Memory B cell (primary cell): ENCODE results near the gene CCDC38.
"Not testable (repeated sequence)": the region's sequence is repeated elsewhere in the genome, so short reads cannot be mapped to it uniquely, and the experiment has no call there.

Experiments
- ATAC-seq: fragments of 150-1000 bp; cut with Tn5 transposase; 2 replicates; pipeline ENCODE4 v1.10.0; 2021; ENCODE audit warnings: low read depth, mild to moderate bottlenecking, moderate library complexity
- DNase-seq, 2 donors: peaks; one replicate each; pipeline ENCODE4 v3.0.0; 2022; ENCODE audit warnings: low spot score in 2 of 2
- H3K27ac Mint-ChIP-seq: one replicate; pipeline ENCODE4 v1.8.0; 2022; ENCODE audit warnings: mild to moderate bottlenecking, moderate library complexity, mixed read lengths
- H3K27me3 Mint-ChIP-seq: one replicate; pipeline ENCODE4 v1.8.0; 2022; ENCODE audit warnings: mixed read lengths
- H3K36me3 Mint-ChIP-seq: one replicate; pipeline ENCODE4 v1.8.0; 2022; ENCODE audit warnings: mild to moderate bottlenecking, mixed read lengths
- H3K4me1 Mint-ChIP-seq: one replicate; pipeline ENCODE4 v1.8.0; 2022; ENCODE audit warnings: mixed read lengths
- H3K4me3 Mint-ChIP-seq: one replicate; pipeline ENCODE4 v1.8.0; 2022; ENCODE audit warnings: mild to moderate bottlenecking, moderate library complexity, mixed read lengths
- H3K9me3 Mint-ChIP-seq: one replicate; pipeline ENCODE4 v1.8.0; 2022; ENCODE audit warnings: mixed read lengths

CCDC38 gene

DNA sequence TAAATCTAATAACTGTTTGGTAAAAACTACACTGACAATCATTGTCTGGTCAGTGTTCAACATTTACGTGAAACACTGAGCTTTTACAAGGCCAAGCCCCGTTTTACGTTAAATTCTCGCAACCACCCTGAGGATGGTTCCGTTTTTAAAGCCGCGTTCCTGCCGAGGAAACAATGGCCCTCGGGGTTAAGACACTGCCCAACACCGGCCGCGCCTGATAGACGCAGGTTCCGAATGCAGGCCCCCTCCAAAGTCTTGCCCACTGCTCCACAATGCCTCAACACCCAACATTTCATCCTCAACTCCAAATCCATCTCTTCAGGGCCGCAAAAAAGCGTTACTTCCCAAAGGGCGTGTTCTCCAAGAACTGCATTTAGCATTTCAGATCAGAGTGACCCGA is 84.6 kb downstream of the CCDC38 start:
- Mint-ChIP-seq H3K36me3 (peaks cover 16% of the 10 kb centered on the region), H3K27ac (no peak overlapping the region)
- no peak for DNase-seq

GRCh38 chr12:95857156-95857555 is 85.3 kb downstream of the CCDC38 start:
- peaks cover 5% of the 10 kb centered on the region for H3K4me1 Mint-ChIP-seq
- no peak for ATAC-seq
- peaks cover 7% of the 10 kb centered on the region for H3K27me3 Mint-ChIP-seq
- no peak overlapping the region for H3K27ac Mint-ChIP-seq
- H3K9me3 Mint-ChIP-seq, result no peaks in the 10 kb centered on the region
- H3K36me3 Mint-ChIP-seq, result peaks cover 11% of the 10 kb centered on the region
- no peak for DNase-seq
- H3K4me3 Mint-ChIP-seq, result no peak overlapping the region

More for the DNA sequence above, 84.6 kb downstream of the CCDC38 start:
- Mint-ChIP-seq H3K4me3 (peak overlapping the region; percentile 58), H3K9me3 (no peaks in the 10 kb centered on the region), H3K4me1 (peaks cover 5% of the 10 kb centered on the region), H3K27me3 (peaks cover 5% of the 10 kb centered on the region)
- ATAC-seq, result no peak

- Mint-ChIP-seq H3K27ac (no peak overlapping the region), H3K4me3 (no peak overlapping the region), H3K9me3 (no peaks in the 10 kb centered on the region), H3K27me3 (peaks cover 5% of the 10 kb centered on the region), H3K36me3 (no peaks in the 10 kb centered on the region), H3K4me1 (peaks cover 2% of the 10 kb centered on the region)
- DNase-seq (no peak), ATAC-seq (no peak)
Observed at GRCh38 chr12:95852133-95852532, 90.3 kb downstream of the CCDC38 start.

DNA sequence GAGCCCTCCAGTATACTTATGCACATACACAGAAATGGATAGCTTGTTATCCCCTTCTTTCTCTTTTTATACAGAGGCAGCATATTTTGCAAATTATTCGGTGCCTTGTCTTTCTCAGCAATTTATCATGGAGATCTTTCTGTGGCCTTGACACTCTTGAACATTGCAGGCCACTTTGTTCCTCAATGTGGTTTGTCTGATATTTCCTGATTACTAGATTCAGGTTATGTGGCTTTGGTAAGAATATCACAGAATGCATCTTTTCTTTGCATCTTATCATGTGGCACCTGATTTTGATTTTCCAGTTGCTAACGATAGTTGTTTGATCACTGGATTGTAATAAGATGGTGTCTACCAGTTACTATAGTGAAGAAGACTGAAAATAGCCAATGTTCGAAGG is 90.8 kb downstream of the CCDC38 start:
- no peak for DNase-seq
- H3K27me3 Mint-ChIP-seq, result peaks cover 8% of the 10 kb centered on the region
- H3K27ac Mint-ChIP-seq, result no peak overlapping the region
- H3K9me3 Mint-ChIP-seq, result no peaks in the 10 kb centered on the region
- no peak for ATAC-seq
- no peak overlapping the region for H3K4me3 Mint-ChIP-seq
- no peaks in the 10 kb centered on the region for H3K36me3 Mint-ChIP-seq
- H3K4me1 Mint-ChIP-seq, result peaks cover 2% of the 10 kb centered on the region

DNA sequence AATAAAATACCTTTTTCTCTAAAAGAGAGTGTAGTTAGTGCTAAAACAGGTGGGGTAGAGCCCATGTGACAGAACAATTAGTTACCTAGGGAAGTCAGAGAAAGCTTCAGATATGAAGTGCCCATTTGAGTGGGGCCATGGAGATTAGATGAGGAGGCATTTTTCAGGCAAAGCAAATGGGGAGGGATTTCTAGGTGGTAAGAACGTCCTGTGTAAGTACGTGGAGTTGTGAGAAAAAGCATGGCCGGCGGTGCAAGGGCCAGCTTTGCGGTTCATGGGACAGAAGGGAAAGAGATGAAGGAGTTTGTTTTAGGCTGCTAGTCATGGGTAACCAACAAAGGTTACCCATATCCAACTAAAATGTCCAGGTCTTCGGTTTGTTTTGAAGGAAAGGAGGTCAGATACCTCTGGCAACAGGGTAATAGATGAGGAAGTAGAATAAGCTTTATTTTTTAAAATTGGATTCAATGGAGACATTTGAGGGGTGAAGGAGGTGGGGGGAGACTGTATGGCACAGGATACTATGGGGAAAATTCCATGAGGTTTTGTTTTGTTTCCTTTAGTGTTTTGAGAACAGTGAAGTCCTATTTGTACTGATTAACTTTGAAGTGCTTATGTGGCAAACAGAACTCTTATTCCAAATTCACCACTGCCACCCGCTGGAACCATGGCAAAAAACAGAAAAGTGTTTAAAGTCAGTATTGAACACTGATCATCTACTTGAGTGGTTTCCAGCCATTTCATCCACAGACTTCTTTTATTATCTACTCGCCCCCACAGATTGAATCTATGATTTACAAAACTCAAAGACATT is 93.6 kb downstream of the CCDC38 start:
- no peak overlapping the region for H3K4me3 Mint-ChIP-seq
- DNase-seq, result no peak
- H3K36me3 Mint-ChIP-seq, result no peaks in the 10 kb centered on the region
- peaks cover 2% of the 10 kb centered on the region for H3K4me1 Mint-ChIP-seq
- no peaks in the 10 kb centered on the region for H3K9me3 Mint-ChIP-seq
- ATAC-seq, result no peak
- peaks cover 13% of the 10 kb centered on the region for H3K27me3 Mint-ChIP-seq
- no peak overlapping the region for H3K27ac Mint-ChIP-seq

DNA sequence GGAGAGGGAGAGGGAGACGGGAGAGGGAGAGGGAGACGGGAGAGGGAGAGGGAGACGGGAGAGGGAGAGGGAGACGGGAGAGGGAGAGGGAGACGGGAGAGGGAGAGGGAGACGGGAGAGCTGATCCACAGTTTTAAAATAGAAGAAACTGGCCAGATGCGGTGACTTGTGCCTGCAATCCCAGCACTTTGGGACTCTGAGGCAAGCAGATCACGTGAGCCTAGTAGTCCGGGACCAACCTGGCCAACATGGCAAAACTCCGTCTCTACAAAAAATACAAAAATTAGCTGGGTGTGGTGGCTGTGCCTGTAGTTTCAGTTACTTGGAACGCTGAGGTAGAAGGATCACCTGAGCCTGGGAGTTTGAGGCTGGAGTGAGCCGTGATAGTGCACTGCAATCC is 100.0 kb downstream of the CCDC38 start:
- not testable (repeated sequence) for H3K27ac Mint-ChIP-seq, H3K4me1 Mint-ChIP-seq, H3K9me3 Mint-ChIP-seq, H3K4me3 Mint-ChIP-seq, DNase-seq, H3K36me3 Mint-ChIP-seq, ATAC-seq
- H3K27me3 Mint-ChIP-seq, result peaks cover 15% of the 10 kb centered on the region

DNA sequence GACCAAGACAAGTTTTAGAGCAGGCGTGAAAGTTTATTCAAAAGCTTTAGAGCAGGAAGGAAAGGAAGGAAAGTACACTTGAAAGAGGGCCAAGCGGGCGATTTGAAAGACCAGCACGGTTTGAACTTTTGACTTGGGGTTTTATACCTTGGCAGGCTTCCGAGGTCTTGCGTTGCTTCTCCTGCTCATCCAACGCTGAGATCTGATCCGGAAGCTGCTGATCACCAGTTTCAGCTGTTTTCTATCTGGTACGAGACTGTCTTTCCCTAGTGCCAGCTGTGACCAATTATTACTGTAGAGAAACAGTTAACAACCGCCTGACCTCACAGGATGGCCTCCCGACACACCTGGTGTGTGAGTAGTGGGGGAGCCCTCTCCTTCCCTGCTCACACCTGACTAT is 104.3 kb downstream of the CCDC38 start:
- H3K27me3 Mint-ChIP-seq, result peaks cover 10% of the 10 kb centered on the region
- DNase-seq (no peak), ATAC-seq (no peak)
- H3K4me1 Mint-ChIP-seq, result no peaks in the 10 kb centered on the region
- H3K27ac Mint-ChIP-seq, result no peak overlapping the region
- no peaks in the 10 kb centered on the region for H3K9me3 Mint-ChIP-seq
- H3K4me3 Mint-ChIP-seq, result no peak overlapping the region
- H3K36me3 Mint-ChIP-seq, result no peaks in the 10 kb centered on the region

DNA sequence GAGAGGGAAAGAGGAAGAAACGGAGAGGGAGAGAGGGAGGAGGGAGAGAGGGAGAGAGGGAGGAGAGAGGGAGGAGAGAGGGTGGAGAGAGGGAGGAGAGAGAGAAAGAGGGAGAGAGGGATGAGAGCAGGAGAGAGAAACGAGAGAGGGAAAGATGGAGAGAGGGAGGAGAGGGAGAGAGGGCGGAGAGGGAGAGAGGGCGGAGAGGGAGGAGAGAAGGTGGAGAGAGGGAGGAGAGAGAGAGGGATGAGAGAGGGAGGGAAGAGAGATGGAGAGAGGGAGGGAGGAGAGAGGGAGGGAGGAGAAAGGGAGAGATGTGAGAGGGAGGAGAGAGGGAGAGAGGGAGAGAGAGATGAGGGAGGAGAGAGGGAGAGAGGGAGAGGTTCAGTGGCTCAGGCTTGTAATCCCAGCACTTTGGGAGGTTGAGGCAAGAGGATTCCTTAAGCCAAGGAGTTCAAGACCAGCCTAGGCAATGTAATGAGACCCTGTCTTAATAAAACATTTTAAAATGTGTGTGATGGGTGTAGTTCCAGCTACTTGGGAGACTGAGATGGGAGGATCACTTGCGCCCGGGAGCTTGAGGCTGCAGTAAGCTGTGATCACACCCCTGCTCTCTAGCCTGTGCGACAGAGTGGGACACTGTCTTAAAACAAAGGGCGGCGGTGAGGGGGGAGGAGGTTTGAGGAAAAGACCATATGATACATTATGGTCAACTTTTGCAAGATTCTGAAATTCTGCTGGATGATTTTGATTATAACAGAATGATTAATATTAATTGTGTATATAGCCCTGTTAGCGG is 105.0 kb downstream of the CCDC38 start:
- H3K27ac Mint-ChIP-seq, result no peak overlapping the region
- no peaks in the 10 kb centered on the region for H3K9me3 Mint-ChIP-seq
- no peaks in the 10 kb centered on the region for H3K4me1 Mint-ChIP-seq
- H3K36me3 Mint-ChIP-seq, result no peaks in the 10 kb centered on the region
- DNase-seq, result no peak
- no peak for ATAC-seq
- no peak overlapping the region for H3K4me3 Mint-ChIP-seq
- peaks cover 11% of the 10 kb centered on the region for H3K27me3 Mint-ChIP-seq

- Mint-ChIP-seq H3K27me3 (peaks cover 12% of the 10 kb centered on the region), H3K4me1 (no peaks in the 10 kb centered on the region), H3K4me3 (no peak overlapping the region), H3K27ac (no peak overlapping the region), H3K36me3 (no peaks in the 10 kb centered on the region), H3K9me3 (no peaks in the 10 kb centered on the region)
- DNase-seq, result no peak
- no peak for ATAC-seq
Observed at GRCh38 chr12:95836630-95837239, 105.7 kb downstream of the CCDC38 start.

- H3K36me3 Mint-ChIP-seq, result no peaks in the 10 kb centered on the region
- H3K4me1 Mint-ChIP-seq, result no peaks in the 10 kb centered on the region
- H3K9me3 Mint-ChIP-seq, result no peaks in the 10 kb centered on the region
- no peak overlapping the region for H3K27ac Mint-ChIP-seq
- no peak overlapping the region for H3K4me3 Mint-ChIP-seq
- DNase-seq (no peak), ATAC-seq (no peak)
- peaks cover 12% of the 10 kb centered on the region for H3K27me3 Mint-ChIP-seq
Observed at GRCh38 chr12:95836185-95836609, 106.2 kb downstream of the CCDC38 start.

GRCh38 chr12:95834572-95834971 is 107.8 kb downstream of the CCDC38 start:
- DNase-seq, result no peak
- H3K4me1 Mint-ChIP-seq, result no peaks in the 10 kb centered on the region
- H3K27ac Mint-ChIP-seq, result no peak overlapping the region
- ATAC-seq, result no peak
- peaks cover 12% of the 10 kb centered on the region for H3K27me3 Mint-ChIP-seq
- H3K36me3 Mint-ChIP-seq, result no peaks in the 10 kb centered on the region
- no peak overlapping the region for H3K4me3 Mint-ChIP-seq
- no peaks in the 10 kb centered on the region for H3K9me3 Mint-ChIP-seq

- no peaks in the 10 kb centered on the region for H3K4me1 Mint-ChIP-seq
- no peak overlapping the region for H3K4me3 Mint-ChIP-seq
- no peak for ATAC-seq
- H3K27me3 Mint-ChIP-seq, result peaks cover 6% of the 10 kb centered on the region
- no peaks in the 10 kb centered on the region for H3K36me3 Mint-ChIP-seq
- no peak for DNase-seq
- peaks cover 2% of the 10 kb centered on the region for H3K9me3 Mint-ChIP-seq
- H3K27ac Mint-ChIP-seq, result no peak overlapping the region
Observed at GRCh38 chr12:95830335-95831089, 111.9 kb downstream of the CCDC38 start.

DNA sequence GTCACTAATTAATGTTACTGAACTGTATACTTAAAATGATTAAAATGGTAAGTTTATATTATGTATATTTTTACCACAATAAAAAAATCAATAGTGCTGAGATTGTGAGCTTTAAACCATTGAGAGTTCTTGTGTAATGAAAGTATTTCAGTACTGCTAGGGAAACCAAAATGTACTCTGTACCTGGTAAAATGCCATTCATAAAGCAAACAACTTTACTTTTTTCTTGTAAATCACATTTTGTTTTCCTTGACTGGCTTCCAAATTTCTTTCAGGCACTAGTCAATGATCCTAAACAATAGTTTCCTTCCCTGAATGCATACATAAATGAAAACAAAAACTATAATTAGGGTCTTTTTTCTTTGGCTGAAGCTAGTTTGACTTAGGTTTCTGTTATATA is 113.0 kb downstream of the CCDC38 start:
- no peak overlapping the region for H3K4me3 Mint-ChIP-seq
- H3K4me1 Mint-ChIP-seq, result no peaks in the 10 kb centered on the region
- H3K27me3 Mint-ChIP-seq, result peaks cover 8% of the 10 kb centered on the region
- H3K27ac Mint-ChIP-seq, result no peak overlapping the region
- no peaks in the 10 kb centered on the region for H3K36me3 Mint-ChIP-seq
- ATAC-seq (no peak), DNase-seq (no peak)
- H3K9me3 Mint-ChIP-seq, result peaks cover 2% of the 10 kb centered on the region
